Measurements from ENCODE around the gene BTF3L4. TPM values are rescaled to one million over a fixed set of nuclear protein-coding genes. Genes with fewer than 3 reads are reported as not detected.
"Not testable (repeated sequence)": the region's sequence is repeated elsewhere in the genome, so short reads cannot be mapped to it uniquely, and the experiment has no call there.

The BTF3L4 gene
- total and polyA plus RNA-seq, 7 experiments from 2014 or later, result 30.4 to 69.1 (median 36.5) TPM

DNA sequence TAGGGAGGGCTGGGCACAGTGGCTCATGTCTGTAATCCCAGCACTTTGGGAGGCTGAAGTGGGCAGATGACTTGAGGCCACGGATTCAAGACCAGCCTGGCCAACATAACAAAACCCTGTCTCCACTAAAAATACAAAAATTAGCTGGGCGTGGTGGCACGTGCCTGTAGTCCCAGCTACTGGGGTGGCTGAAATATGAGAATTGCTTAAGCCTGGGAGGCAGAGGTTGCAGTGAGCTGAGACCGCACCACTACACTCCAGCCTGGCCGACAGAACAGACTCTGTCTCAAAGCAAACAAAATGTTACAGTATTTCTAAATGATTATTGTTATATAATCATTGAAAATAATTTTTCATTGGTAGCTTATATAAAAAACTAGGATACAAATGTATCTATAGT is 27.3 kb upstream of the BTF3L4 start:
- Histone ChIP-seq H3K36me3 (ENCODE audit: control insufficient read depth in 2 of 3, insufficient read depth in 3 of 3, low read length in 3 of 3) (peaks cover 0 to 17% (median 0%) of the 10 kb centered on the region in 3 experiments), H3K4me1 (ENCODE audit: control insufficient read depth in 2 of 2, insufficient read depth in 2 of 2, low read length in 2 of 2) (peaks cover 17 to 18% of the 10 kb centered on the region in 2 donors)
- H3K4me3 ChIP-seq (ENCODE audit: low read length); DNase-seq; CTCF ChIA-PET; H3K27ac ChIP-seq (ENCODE audit: low read depth, low read length); H3K9me3 ChIP-seq (ENCODE audit: control insufficient read depth in 2 of 3, low read length in 3 of 3); ATAC-seq; intact Hi-C loops (cut with micrococcal nuclease); H3K4me3 Mint-ChIP-seq; H3K27me3 Mint-ChIP-seq; H3K9me3 Mint-ChIP-seq; H3K27me3 ChIP-seq (ENCODE audit: control insufficient read depth in 2 of 2, insufficient read depth in 2 of 2, low read length in 2 of 2); H3K27ac Mint-ChIP-seq: not testable (repeated sequence)
- POLR2A ChIA-PET, result interaction anchor here (0.9 kb wide), 1 partner anchor 20 kb away, joined by 3 read pairs; no protein-coding TSS in a partner anchor
- peaks cover 8 to 24% (median 20%) of the 10 kb centered on the region in 5 donors for H3K36me3 Mint-ChIP-seq
- peaks cover 18 to 44% (median 33%) of the 10 kb centered on the region in 7 donors for H3K4me1 Mint-ChIP-seq

DNA sequence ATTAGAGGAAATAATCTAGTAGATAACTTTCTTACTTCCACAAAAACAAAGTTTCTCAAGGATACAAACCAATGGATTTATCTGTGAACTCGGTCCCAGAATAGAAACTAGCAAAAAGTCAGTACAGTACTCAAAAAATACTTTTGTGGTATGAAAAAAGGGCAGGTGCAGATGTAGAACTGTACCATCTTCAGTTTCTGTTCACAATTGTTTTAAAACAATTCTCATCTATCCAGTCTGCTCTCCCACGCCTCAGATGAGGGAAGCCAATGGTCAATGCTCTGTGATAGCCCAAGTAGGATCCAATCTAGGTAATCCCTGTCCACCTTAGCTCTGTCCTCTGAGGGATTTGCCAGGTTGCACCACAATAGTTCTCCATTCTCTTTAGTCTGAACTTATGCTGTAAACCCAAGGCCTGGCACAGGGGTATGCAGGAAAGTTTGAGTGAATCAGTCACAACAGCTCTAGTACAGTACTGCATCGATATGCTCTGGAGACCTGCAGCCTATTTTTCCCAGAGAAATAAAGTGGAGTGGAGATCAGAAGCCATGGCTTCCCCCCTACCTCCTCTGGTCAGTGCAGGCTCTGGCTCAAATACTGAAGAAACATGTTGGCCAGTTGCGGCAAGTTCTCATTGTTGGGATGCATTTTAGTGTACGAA is 23.8 kb upstream of the BTF3L4 start:
- peak overlapping the region; percentile 94 for H3K4me3 ChIP-seq (ENCODE audit: low read length)
- peak overlapping the region; percentile 91 to 96 (median 93) for H3K4me3 Mint-ChIP-seq
- CTCF ChIA-PET, result no interaction called here
- POLR2A ChIA-PET, result interaction anchor here (0.7 to 4.0 kb wide), 9 partner anchors 17 to 671 kb away, joined by 3 to 43 read pairs (median 3); partner anchors contain the start of genes BTF3L4, NRDC, ORC1 and PRPF38A
- peaks cover 18 to 52% (median 38%) of the 10 kb centered on the region in 7 donors for H3K4me1 Mint-ChIP-seq
- H3K9me3 Mint-ChIP-seq, result no peaks in the 10 kb centered on the region
- peaks cover 0 to 5% (median 5%) of the 10 kb centered on the region in 3 experiments for H3K36me3 ChIP-seq (ENCODE audit: control insufficient read depth in 2 of 3, insufficient read depth in 3 of 3, low read length in 3 of 3)
- H3K9me3 ChIP-seq (ENCODE audit: control insufficient read depth in 2 of 3, low read length in 3 of 3), result no peaks in the 10 kb centered on the region
- H3K4me1 ChIP-seq (ENCODE audit: control insufficient read depth in 2 of 2, insufficient read depth in 2 of 2, low read length in 2 of 2), result peaks cover 20 to 22% of the 10 kb centered on the region in 2 donors
- peak overlapping the region; percentile 73 for H3K27ac ChIP-seq (ENCODE audit: low read depth, low read length)
- peak overlapping the region; percentile 92 to 97 (median 96) for H3K27ac Mint-ChIP-seq
- no peak for ATAC-seq
- H3K27me3 Mint-ChIP-seq, result no peaks in the 10 kb centered on the region
- peaks cover 0 to 25% (median 9%) of the 10 kb centered on the region in 5 donors for H3K36me3 Mint-ChIP-seq
- no peaks in the 10 kb centered on the region for H3K27me3 ChIP-seq (ENCODE audit: control insufficient read depth in 2 of 2, insufficient read depth in 2 of 2, low read length in 2 of 2)
- intact Hi-C loops (cut with micrococcal nuclease), result loop anchor here in 1 of 2 donors (5.0 kb wide), 1 partner anchor 415 kb away; the partner anchor contains the start of gene OSBPL9
- no peak for DNase-seq

DNA sequence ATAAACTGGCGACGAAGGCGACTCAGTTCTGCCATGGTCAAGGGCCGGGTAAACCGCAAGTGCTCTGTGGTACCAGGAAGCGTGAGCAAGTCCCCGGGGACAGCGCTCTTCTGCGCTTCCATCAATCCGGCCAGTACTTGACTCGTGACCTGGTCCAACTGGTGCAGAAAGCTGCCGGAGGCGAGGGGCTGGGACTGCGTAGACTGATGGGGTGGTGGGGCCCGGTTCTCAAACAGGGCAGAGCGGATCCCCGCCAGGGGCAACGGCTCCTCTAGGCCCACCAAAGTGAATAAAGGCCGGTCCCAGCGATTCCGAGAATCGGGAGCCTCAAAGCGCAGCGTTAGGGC is 23.3 kb upstream of the BTF3L4 start:
- ATAC-seq, result no peak

DNA sequence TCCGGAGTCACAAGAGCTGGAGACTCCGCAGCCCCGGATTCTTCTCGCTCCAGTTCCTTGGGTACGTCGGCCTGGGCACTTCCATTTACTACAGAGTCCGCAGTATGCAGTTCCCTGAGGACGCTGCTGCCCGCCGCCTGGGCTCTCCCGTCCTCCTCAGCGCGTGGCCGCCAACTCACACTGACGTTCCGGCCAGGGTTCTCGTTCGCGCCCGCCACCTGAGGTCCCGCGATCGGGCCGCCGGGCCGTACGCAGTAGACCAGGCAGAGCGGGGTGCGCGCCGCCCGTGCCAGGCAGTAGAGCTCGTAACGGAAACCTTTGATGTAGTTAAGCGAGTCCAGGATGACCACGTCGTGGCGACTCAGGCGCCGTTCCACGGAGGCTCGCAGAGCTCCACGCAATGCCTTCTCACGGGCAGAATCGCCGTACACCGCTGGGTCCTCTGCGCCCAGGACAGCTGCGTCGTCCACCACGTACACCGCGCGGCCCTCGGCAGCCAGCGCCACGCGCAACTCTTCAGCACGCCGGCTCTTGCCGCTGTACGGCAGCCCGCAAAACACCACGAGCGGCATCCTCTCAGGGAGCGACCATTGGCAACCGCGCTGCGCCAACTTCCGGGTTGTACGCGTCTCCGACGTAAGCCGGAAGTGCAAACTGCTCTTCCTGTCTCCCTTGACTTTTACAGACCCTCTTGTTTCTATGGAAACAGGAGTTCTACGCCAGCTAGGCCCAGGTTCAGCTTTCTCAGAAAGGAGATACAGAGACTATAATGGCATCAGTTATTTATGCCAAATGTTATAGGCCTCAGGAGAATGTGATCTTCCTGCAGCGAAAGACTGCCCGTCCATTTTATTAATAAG is 22.7 kb upstream of the BTF3L4 start, which contains the start of gene KTI12:
TSS of gene KTI12 (minus strand) at position 621 of the 860 bp plus-strand sequence. CDS start at position 572, 49 bp downstream.
- H3K27ac ChIP-seq (ENCODE audit: low read depth, low read length), result peak within 1 kb of the TSS; percentile 73
- ChIA-PET POLR2A (interaction anchor here (0.7 to 4.0 kb wide), 15 partner anchors 8 to 670 kb away, joined by 3 to 43 read pairs (median 4); partner anchors contain the start of genes BTF3L4, NRDC, ORC1 and PRPF38A), CTCF (no interaction called here)
- H3K4me3 Mint-ChIP-seq, result peak within 1 kb of the TSS; percentile 91 to 96 (median 93)
- no peaks in the 10 kb centered on the region for H3K27me3 ChIP-seq (ENCODE audit: control insufficient read depth in 2 of 2, insufficient read depth in 2 of 2, low read length in 2 of 2)
- no peaks in the 10 kb centered on the region for H3K9me3 ChIP-seq (ENCODE audit: control insufficient read depth in 2 of 3, low read length in 3 of 3)
- H3K27ac Mint-ChIP-seq, result peak within 1 kb of the TSS; percentile 92 to 97 (median 96)
- H3K27me3 Mint-ChIP-seq, result no peaks in the 10 kb centered on the region
- H3K9me3 Mint-ChIP-seq, result no peaks in the 10 kb centered on the region
- peaks cover 20 to 22% of the 10 kb centered on the region in 2 donors for H3K4me1 ChIP-seq (ENCODE audit: control insufficient read depth in 2 of 2, insufficient read depth in 2 of 2, low read length in 2 of 2)
- H3K4me3 ChIP-seq (ENCODE audit: low read length), result peak within 1 kb of the TSS; percentile 94
- DNase-seq (peak; percentile 72 to 92 (median 89)), ATAC-seq (peak; percentile 95)
- intact Hi-C loops (cut with micrococcal nuclease), result loop anchor here (1.0 to 5.0 kb wide), 7 partner anchors 23 to 416 kb away; partner anchors contain the start of genes BTF3L4 (in 2 of the 2), CC2D1B (in 1 of the 2), NRDC (in 1 of the 2) and ORC1 (in 1 of the 2)
- H3K36me3 ChIP-seq (ENCODE audit: control insufficient read depth in 2 of 3, insufficient read depth in 3 of 3, low read length in 3 of 3), result peaks cover 0 to 16% (median 5%) of the 10 kb centered on the region in 3 experiments
- peaks cover 18 to 52% (median 38%) of the 10 kb centered on the region in 7 donors for H3K4me1 Mint-ChIP-seq
- H3K36me3 Mint-ChIP-seq, result peaks cover 0 to 29% (median 4%) of the 10 kb centered on the region in 5 donors

More for the DNA sequence above, 23.3 kb upstream of the BTF3L4 start:
- Histone ChIP-seq H3K27ac (ENCODE audit: low read depth, low read length) (peak overlapping the region; percentile 73), H3K9me3 (ENCODE audit: control insufficient read depth in 2 of 3, low read length in 3 of 3) (no peaks in the 10 kb centered on the region), H3K4me3 (ENCODE audit: low read length) (peak overlapping the region; percentile 94), H3K36me3 (ENCODE audit: control insufficient read depth in 2 of 3, insufficient read depth in 3 of 3, low read length in 3 of 3) (peaks cover 0 to 10% (median 5%) of the 10 kb centered on the region in 3 experiments), H3K4me1 (ENCODE audit: control insufficient read depth in 2 of 2, insufficient read depth in 2 of 2, low read length in 2 of 2) (peaks cover 20 to 22% of the 10 kb centered on the region in 2 donors), H3K27me3 (ENCODE audit: control insufficient read depth in 2 of 2, insufficient read depth in 2 of 2, low read length in 2 of 2) (no peaks in the 10 kb centered on the region)
- Mint-ChIP-seq H3K9me3 (no peaks in the 10 kb centered on the region), H3K4me3 (peak overlapping the region; percentile 91 to 96 (median 93)), H3K27ac (peak overlapping the region; percentile 92 to 97 (median 96)), H3K36me3 (peaks cover 0 to 25% (median 9%) of the 10 kb centered on the region in 5 donors), H3K27me3 (no peaks in the 10 kb centered on the region), H3K4me1 (peaks cover 18 to 52% (median 38%) of the 10 kb centered on the region in 7 donors)
- ChIA-PET CTCF (no interaction called here), POLR2A (interaction anchor here (0.8 to 4.0 kb wide), 11 partner anchors 9 to 671 kb away, joined by 3 to 43 read pairs (median 4); partner anchors contain the start of genes BTF3L4, NRDC, ORC1 and PRPF38A)
- peak in 1 of 9 donors; percentile 28 for DNase-seq
- intact Hi-C loops (cut with micrococcal nuclease), result loop anchor here (1.0 to 5.0 kb wide), 7 partner anchors 24 to 415 kb away; partner anchors contain the start of genes BTF3L4 (in 2 of the 2), CC2D1B (in 1 of the 2), NRDC (in 1 of the 2) and ORC1 (in 1 of the 2)

DNA sequence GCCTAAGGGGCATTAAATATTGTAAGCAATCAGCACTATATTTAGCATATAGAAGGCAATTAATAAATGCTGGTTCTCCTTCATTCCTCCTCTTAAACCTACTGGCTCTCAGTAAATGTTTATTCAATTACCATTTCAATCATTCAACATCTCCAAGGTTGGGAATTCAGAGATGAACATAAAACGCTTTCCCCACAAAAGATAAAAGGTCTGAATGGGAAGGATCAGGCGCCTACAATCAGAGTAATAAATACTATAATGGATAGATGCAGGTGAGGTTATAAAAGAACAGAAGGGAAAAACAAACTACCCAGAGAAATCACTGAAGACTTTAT is 22.1 kb upstream of the BTF3L4 start:
- no peak for ATAC-seq
- peaks cover 0 to 29% (median 4%) of the 10 kb centered on the region in 5 donors for H3K36me3 Mint-ChIP-seq
- CTCF ChIA-PET, result no interaction called here

DNA sequence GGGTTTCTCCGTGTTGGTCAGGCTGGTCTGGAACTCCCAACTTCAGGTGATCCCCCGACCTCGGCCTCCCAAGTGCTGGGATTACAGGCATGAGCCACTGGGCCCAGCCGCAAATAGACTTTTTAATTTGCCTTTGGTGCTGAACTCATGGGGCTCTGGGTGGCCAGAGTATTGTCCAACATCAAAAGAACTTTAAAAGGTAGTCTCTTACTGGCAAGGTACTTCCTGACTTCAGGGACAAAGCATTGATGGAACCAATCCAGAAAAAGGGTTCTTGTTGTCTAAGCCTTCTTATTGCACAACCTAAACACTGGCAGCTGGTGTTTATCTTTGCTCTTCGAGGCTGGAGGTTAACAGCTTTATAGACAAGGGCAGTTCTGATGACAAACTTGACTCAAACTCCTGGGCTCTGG is 18.7 kb upstream of the BTF3L4 start:
- Histone ChIP-seq H3K36me3 (ENCODE audit: control insufficient read depth in 2 of 3, insufficient read depth in 3 of 3, low read length in 3 of 3) (peaks cover 4 to 41% (median 5%) of the 10 kb centered on the region in 3 experiments), H3K27ac (ENCODE audit: low read depth, low read length) (no peak overlapping the region), H3K4me3 (ENCODE audit: low read length) (no peak overlapping the region), H3K4me1 (ENCODE audit: control insufficient read depth in 2 of 2, insufficient read depth in 2 of 2, low read length in 2 of 2) (peaks cover 8 to 9% of the 10 kb centered on the region in 2 donors), H3K27me3 (ENCODE audit: control insufficient read depth in 2 of 2, insufficient read depth in 2 of 2, low read length in 2 of 2) (no peaks in the 10 kb centered on the region), H3K9me3 (ENCODE audit: control insufficient read depth in 2 of 3, low read length in 3 of 3) (no peaks in the 10 kb centered on the region)
- CTCF ChIA-PET, result interaction anchor here (0.7 kb wide), 1 partner anchor 1070 kb away, joined by 5 read pairs; no protein-coding TSS in a partner anchor
- POLR2A ChIA-PET, result no interaction called here
- DNase-seq, result no peak
- peaks cover 1 to 20% (median 12%) of the 10 kb centered on the region in 7 donors for H3K4me1 Mint-ChIP-seq
- peak overlapping the region in 1 of 9 donors; percentile 39 for H3K27ac Mint-ChIP-seq
- no peak overlapping the region for H3K4me3 Mint-ChIP-seq
- intact Hi-C loops (cut with micrococcal nuclease), result no loop called here
- H3K27me3 Mint-ChIP-seq, result no peaks in the 10 kb centered on the region
- no peaks in the 10 kb centered on the region for H3K9me3 Mint-ChIP-seq
- ATAC-seq, result no peak
- peaks cover 0 to 23% (median 4%) of the 10 kb centered on the region in 5 donors for H3K36me3 Mint-ChIP-seq

More for the DNA sequence above, 22.1 kb upstream of the BTF3L4 start:
- Mint-ChIP-seq H3K27me3 (no peaks in the 10 kb centered on the region), H3K4me3 (peak overlapping the region; percentile 91 to 96 (median 93)), H3K4me1 (peaks cover 18 to 52% (median 38%) of the 10 kb centered on the region in 7 donors), H3K27ac (peak overlapping the region; percentile 92 to 97 (median 96)), H3K9me3 (no peaks in the 10 kb centered on the region)
- H3K27me3 ChIP-seq (ENCODE audit: control insufficient read depth in 2 of 2, insufficient read depth in 2 of 2, low read length in 2 of 2), result no peaks in the 10 kb centered on the region
- no peaks in the 10 kb centered on the region for H3K9me3 ChIP-seq (ENCODE audit: control insufficient read depth in 2 of 3, low read length in 3 of 3)
- peaks cover 0 to 22% (median 5%) of the 10 kb centered on the region in 3 experiments for H3K36me3 ChIP-seq (ENCODE audit: control insufficient read depth in 2 of 3, insufficient read depth in 3 of 3, low read length in 3 of 3)
- POLR2A ChIA-PET, result interaction anchor here (0.7 to 4.0 kb wide), 9 partner anchors 8 to 330 kb away, joined by 3 to 43 read pairs (median 5); partner anchors contain the start of genes BTF3L4 and TXNDC12
- intact Hi-C loops (cut with micrococcal nuclease), result loop anchor here in 1 of 2 donors (5.0 kb wide), 1 partner anchor 417 kb away; the partner anchor contains the start of gene OSBPL9
- H3K27ac ChIP-seq (ENCODE audit: low read depth, low read length), result peak overlapping the region; percentile 73
- peaks cover 20 to 22% of the 10 kb centered on the region in 2 donors for H3K4me1 ChIP-seq (ENCODE audit: control insufficient read depth in 2 of 2, insufficient read depth in 2 of 2, low read length in 2 of 2)
- DNase-seq, result no peak
- peak overlapping the region; percentile 94 for H3K4me3 ChIP-seq (ENCODE audit: low read length)
